GM12872 (cell line): Measurements from ENCODE around the gene FCER2.

ENCODE experiments used
- TF ChIP-seq, protein P1 (sequence below): IDR thresholded peaks from 3 replicates; pipeline ENCODE4 v1.5.1; 2011; ENCODE audit warnings: low read depth, mild to moderate bottlenecking, low read length, moderate library complexity; ENCODE audit not compliant: insufficient read depth

The FCER2 gene

DNA sequence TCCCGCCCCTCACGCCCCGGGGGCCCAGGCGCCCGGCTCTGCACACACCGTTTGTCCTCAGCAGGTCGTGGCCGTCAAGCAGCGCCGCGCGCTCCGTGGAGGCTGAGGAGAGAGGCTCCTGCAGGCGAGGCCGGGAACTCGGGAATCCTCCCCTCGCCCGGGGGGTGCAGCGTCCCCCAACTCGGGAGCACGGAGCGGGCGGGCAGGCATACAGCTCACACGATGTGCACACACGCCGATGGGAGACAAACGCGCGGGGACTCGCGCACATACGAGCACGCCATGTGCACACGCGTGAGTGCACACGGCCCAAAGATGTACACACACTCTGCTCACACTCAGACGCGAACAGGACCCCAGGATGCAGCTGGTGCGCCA lies 29.3 kb upstream of the FCER2 start:
- TF ChIP-seq, protein P1, sequence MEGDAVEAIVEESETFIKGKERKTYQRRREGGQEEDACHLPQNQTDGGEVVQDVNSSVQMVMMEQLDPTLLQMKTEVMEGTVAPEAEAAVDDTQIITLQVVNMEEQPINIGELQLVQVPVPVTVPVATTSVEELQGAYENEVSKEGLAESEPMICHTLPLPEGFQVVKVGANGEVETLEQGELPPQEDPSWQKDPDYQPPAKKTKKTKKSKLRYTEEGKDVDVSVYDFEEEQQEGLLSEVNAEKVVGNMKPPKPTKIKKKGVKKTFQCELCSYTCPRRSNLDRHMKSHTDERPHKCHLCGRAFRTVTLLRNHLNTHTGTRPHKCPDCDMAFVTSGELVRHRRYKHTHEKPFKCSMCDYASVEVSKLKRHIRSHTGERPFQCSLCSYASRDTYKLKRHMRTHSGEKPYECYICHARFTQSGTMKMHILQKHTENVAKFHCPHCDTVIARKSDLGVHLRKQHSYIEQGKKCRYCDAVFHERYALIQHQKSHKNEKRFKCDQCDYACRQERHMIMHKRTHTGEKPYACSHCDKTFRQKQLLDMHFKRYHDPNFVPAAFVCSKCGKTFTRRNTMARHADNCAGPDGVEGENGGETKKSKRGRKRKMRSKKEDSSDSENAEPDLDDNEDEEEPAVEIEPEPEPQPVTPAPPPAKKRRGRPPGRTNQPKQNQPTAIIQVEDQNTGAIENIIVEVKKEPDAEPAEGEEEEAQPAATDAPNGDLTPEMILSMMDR: no peak

GRCh38 chr19:7730286-7731217 lies 28.6 kb upstream of the FCER2 start:
- TF ChIP-seq, protein P1: no peak

DNA sequence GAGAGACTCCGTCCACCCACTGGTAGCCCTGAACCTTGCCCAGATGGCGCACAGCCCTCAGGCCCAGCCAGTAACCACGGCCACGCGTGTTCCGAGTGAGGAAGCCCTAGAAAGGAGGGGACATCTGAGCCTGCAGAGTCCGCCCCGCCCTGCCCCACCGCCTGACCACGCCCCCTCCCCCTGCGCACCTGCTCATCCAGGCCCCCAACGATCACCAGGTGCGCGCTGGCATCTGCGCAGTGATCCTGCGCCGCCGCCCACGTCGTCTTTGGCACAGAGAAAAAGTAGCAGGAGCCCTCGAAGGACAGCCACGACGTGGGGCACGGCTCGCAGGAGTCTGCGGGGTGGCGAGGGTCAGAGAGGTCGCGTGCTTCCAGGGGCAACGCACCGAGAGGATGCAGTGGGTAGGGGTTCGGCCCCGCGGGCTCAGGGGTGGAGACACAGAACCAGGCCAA lies 27.9 kb upstream of the FCER2 start:
- TF ChIP-seq, protein P1: no peak

- TF ChIP-seq, protein P1: no peak
Observed at GRCh38 chr19:7729211-7729610, 27.3 kb upstream of the FCER2 start.

GRCh38 chr19:7725791-7726190 lies 23.9 kb upstream of the FCER2 start:
- TF ChIP-seq, protein P1: no peak

GRCh38 chr19:7722231-7722651 lies 20.3 kb upstream of the FCER2 start:
- TF ChIP-seq, protein P1: no peak

DNA sequence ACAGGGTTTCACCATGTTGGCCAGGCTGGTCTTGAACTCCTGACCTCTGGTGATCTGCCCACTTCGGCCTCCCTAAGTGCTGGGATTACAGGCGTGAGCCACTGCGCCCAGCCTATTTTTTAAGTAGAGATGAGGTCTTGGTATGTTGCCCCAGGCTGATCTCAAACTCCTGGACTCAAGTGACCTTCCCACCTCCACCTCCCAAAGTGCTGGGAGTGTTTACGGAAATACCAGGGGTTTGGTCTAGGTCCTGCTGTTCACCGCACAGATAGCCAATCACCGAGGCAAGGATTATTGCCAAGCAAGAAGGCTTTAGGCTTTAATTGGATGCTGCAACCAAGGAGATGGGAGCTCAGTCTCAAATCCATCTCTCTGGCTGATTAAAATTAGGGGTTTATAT lies 18.4 kb upstream of the FCER2 start:
- TF ChIP-seq, protein P1: no peak
